Suprapubic skin (tissue), 4 donors: ENCODE data around the gene SPPL3. TPM values are rescaled to one million over a fixed set of nuclear protein-coding genes. Genes with fewer than 3 reads are reported as not detected.

Experiments used
- DNase-seq, 2 donors: peaks; one replicate each; pipeline ENCODE4 v3.0.0-alpha.2; 2019; ENCODE audit warnings: low spot score in 2 of 2
- H3K27ac ChIP-seq: fragments of 200-600 bp; sonication (generic); one replicate; pipeline ENCODE4 v1.5.1; 2019
- H3K27me3 ChIP-seq: fragments of 200-600 bp; sonication (generic); one replicate; pipeline ENCODE4 v1.5.1; 2019
- H3K36me3 ChIP-seq: fragments of 200-600 bp; sonication (generic); one replicate; pipeline ENCODE4 v1.5.1; 2019
- H3K4me1 ChIP-seq: fragments of 200-600 bp; sonication (generic); one replicate; pipeline ENCODE4 v1.5.1; 2019
- H3K4me3 ChIP-seq: fragments of 200-600 bp; sonication (generic); one replicate; pipeline ENCODE4 v1.5.1; 2019; ENCODE audit warnings: mild to moderate bottlenecking
- H3K9me3 ChIP-seq: fragments of 200-600 bp; sonication (generic); one replicate; pipeline ENCODE4 v1.5.1; 2019
- EP300 ChIP-seq: sonication (generic); formaldehyde crosslinking; IDR thresholded peaks from one replicate; pipeline ENCODE4 v1.6.1; 2017; ENCODE audit warnings: antibody characterized with exemption
- POLR2A ChIP-seq, 2 donors: fragments of 450-650 bp; IDR thresholded peaks; one replicate each; pipeline ENCODE4 v1.6.1; 2017; ENCODE audit warnings: antibody characterized with exemption in 2 of 2, mild to moderate bottlenecking in 2 of 2, moderate library complexity in 2 of 2
- POLR2AphosphoS5 ChIP-seq, 3 donors: sonication (generic); formaldehyde crosslinking; IDR thresholded peaks; one replicate each; pipeline ENCODE4 v1.6.1; 2017; ENCODE audit warnings: antibody characterized with exemption in 3 of 3
- WGBS: methylation state at CpG from one replicate; pipeline ENCODE4 v1.1.5; 2018; 5-methylcytosine and 5-hydroxymethylcytosine counted together
- total RNA-seq, 4 donors: library from RNA; depleted of rRNA; stranded (reverse); fragments of >200 nt; gene quantifications; one replicate each; pipeline ENCODE4 v1.1.0, GENCODE V29; 2016
- TF ChIP-seq, protein P1 (sequence below), 2 donors: fragments of 200-600 bp in 1 of 2; fragments of 450-650 bp in 1 of 2; sonication (generic) in 1 of 2; IDR thresholded peaks; one replicate each; pipeline ENCODE4 v1.5.1; 2016 to 2019; ENCODE audit warnings: antibody characterized with exemption in 2 of 2, mild to moderate bottlenecking in 1 of 2, moderate library complexity in 1 of 2

The SPPL3 gene
- total RNA-seq, 4 donors from 2014 or later, result 64.7 to 91.8 (median 70.6) TPM

DNA sequence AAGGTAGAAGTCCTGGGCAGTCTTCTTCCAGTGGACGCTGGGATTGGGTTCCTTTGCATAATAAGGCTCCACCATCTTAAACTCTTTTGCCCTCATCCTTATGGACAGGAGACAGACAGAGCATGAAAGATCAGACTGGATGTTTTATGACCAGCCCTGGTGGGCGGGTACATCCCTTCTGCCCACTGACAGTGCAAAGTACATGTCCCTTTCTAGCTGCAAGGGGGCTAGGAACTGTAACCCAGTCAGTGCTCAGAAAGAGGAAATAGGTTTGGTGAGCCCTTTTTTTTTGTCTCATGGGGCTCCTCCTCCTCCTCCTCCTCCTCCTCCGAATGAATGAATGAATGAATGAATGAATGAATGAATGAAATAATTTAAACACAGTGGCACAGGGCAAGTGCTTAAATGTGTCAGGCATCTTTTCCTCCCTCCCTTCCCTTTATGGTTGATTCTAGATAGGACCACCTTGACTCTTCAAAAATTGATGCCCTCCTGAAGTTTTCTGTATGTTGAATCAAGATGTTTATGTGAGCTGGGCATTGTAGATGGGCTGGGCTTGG is 37.8 kb upstream of the SPPL3 start:
- Histone ChIP-seq H3K27ac (no peak overlapping the region), H3K4me3 (no peak overlapping the region), H3K4me1 (no peaks in the 10 kb centered on the region), H3K36me3 (no peaks in the 10 kb centered on the region), H3K9me3 (no peaks in the 10 kb centered on the region), H3K27me3 (peaks cover 4% of the 10 kb centered on the region)
- WGBS, result 62% methylated on average over 3 of the region's 3 CpGs
- TF ChIP-seq POLR2AphosphoS5 (IDR thresholded peaks at IDR 0.05) (no peak), EP300 (no peak), POLR2A (IDR thresholded peaks at IDR 0.05) (no peak)
- TF ChIP-seq, protein P1, sequence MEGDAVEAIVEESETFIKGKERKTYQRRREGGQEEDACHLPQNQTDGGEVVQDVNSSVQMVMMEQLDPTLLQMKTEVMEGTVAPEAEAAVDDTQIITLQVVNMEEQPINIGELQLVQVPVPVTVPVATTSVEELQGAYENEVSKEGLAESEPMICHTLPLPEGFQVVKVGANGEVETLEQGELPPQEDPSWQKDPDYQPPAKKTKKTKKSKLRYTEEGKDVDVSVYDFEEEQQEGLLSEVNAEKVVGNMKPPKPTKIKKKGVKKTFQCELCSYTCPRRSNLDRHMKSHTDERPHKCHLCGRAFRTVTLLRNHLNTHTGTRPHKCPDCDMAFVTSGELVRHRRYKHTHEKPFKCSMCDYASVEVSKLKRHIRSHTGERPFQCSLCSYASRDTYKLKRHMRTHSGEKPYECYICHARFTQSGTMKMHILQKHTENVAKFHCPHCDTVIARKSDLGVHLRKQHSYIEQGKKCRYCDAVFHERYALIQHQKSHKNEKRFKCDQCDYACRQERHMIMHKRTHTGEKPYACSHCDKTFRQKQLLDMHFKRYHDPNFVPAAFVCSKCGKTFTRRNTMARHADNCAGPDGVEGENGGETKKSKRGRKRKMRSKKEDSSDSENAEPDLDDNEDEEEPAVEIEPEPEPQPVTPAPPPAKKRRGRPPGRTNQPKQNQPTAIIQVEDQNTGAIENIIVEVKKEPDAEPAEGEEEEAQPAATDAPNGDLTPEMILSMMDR (IDR thresholded peaks at IDR 0.05), result no peak
- DNase-seq, result no peak

DNA sequence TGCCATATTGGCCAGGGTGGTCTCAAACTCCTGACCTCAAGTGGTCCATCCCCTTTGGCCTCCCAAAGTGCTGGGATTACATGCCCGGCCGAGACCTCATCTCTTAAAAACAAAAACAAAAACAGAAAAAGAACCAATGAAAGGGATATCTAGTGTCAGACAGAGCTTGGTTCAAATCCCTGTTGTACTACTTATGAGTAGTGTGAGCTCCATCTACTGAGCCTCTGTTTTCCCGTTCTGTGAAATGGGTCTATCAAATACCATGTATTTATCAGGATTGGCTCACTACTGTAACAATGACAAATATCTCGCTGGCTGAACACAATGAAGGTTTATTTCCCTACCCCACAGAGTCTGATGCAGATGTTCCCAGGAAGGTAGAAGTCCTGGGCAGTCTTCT is 37.3 kb upstream of the SPPL3 start:
- Histone ChIP-seq H3K4me1 (no peaks in the 10 kb centered on the region), H3K36me3 (no peaks in the 10 kb centered on the region), H3K4me3 (no peak overlapping the region), H3K9me3 (no peaks in the 10 kb centered on the region), H3K27ac (no peak overlapping the region), H3K27me3 (peaks cover 4% of the 10 kb centered on the region)
- TF ChIP-seq, protein P1 (IDR thresholded peaks at IDR 0.05), result no peak
- TF ChIP-seq POLR2AphosphoS5 (IDR thresholded peaks at IDR 0.05) (no peak), POLR2A (IDR thresholded peaks at IDR 0.05) (no peak), EP300 (no peak)
- 93% methylated on average over 4 of the region's 4 CpGs for WGBS
- DNase-seq, result no peak

DNA sequence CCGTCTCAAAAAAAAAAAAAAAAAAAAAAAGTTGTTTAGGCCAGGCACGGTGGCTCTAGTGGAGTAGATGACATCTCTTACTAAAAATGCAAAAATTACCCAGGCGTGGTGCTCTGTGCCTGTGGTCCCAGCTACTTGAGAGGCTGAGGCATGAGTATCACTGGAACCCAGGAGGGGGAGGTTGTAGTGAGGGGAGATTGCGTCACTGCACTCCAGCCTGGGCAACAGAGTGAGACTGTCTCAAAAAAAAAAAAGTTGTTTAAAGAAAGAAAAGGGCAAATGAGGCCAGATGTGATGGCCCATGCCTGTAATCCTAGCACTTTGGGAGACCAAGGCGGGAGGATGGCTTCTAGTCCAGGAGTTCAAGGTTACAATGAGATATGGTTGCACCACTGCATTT is 36.6 kb upstream of the SPPL3 start:
- H3K4me1 ChIP-seq, result no peaks in the 10 kb centered on the region
- no peak for DNase-seq
- no peak overlapping the region for H3K4me3 ChIP-seq
- H3K27ac ChIP-seq, result no peak overlapping the region
- H3K9me3 ChIP-seq, result no peaks in the 10 kb centered on the region
- TF ChIP-seq, protein P1 (IDR thresholded peaks at IDR 0.05), result no peak
- no peak for TF ChIP-seq POLR2A (IDR thresholded peaks at IDR 0.05)
- TF ChIP-seq EP300, result no peak
- no peaks in the 10 kb centered on the region for H3K36me3 ChIP-seq
- peaks cover 4% of the 10 kb centered on the region for H3K27me3 ChIP-seq
- WGBS, result 73% methylated on average over 5 of the region's 5 CpGs

DNA sequence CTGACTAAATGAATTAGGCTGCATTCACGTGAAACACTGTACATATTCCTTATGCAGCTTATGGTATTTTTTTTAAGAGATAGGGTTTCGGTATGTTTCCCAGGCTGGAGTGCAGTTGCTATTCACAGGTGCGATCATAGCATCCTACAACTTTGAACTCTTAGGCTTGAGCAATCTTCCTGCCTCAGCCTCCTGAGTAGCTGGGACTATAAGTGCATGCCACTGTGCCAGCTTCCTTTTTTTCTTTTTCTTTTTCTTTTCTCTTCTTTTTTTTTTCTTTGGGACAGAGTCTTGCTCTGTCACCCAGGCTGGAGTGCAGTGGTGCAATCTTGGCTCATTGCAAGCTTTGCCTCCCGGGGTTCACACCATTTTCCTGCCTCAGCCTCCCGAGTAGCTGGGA is 35.8 kb upstream of the SPPL3 start:
- H3K27ac ChIP-seq, result no peak overlapping the region
- no peaks in the 10 kb centered on the region for H3K9me3 ChIP-seq
- WGBS, result 66% methylated on average over 5 of the region's 5 CpGs
- H3K4me1 ChIP-seq, result no peaks in the 10 kb centered on the region
- no peak for DNase-seq
- no peak overlapping the region for H3K4me3 ChIP-seq
- TF ChIP-seq POLR2AphosphoS5 (IDR thresholded peaks at IDR 0.05), result no peak
- no peak for TF ChIP-seq EP300
- TF ChIP-seq POLR2A (IDR thresholded peaks at IDR 0.05), result no peak
- TF ChIP-seq, protein P1 (IDR thresholded peaks at IDR 0.05), result no peak
- peaks cover 4% of the 10 kb centered on the region for H3K27me3 ChIP-seq
- H3K36me3 ChIP-seq, result no peaks in the 10 kb centered on the region

DNA sequence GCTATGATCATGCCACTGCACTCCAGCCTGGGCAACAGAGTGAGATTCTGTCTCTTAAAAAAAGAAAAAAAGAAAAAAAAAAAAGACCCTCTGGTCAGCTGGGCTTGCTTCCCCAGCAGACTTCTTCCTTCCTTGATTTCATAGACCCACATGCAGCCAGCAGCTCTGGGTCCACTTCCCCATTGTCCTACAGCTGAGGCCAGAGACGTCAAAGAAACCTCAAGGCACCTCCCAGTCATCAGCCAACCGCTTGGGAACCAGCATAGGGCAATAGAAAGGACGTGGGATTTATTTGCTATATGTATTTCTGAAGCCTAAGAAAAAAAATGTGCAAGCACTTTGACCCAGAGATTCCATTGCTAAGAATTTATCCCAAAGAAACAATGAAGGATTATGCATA is 35.4 kb upstream of the SPPL3 start:
- no peaks in the 10 kb centered on the region for H3K36me3 ChIP-seq
- no peaks in the 10 kb centered on the region for H3K4me1 ChIP-seq
- TF ChIP-seq POLR2AphosphoS5 (IDR thresholded peaks at IDR 0.05) (no peak), POLR2A (IDR thresholded peaks at IDR 0.05) (no peak), EP300 (no peak)
- TF ChIP-seq, protein P1 (IDR thresholded peaks at IDR 0.05), result no peak
- DNase-seq, result no peak
- no peaks in the 10 kb centered on the region for H3K9me3 ChIP-seq
- H3K27ac ChIP-seq, result no peak overlapping the region
- no peak overlapping the region for H3K4me3 ChIP-seq
- H3K27me3 ChIP-seq, result peaks cover 4% of the 10 kb centered on the region
- 48% methylated on average over 3 of the region's 3 CpGs for WGBS
